ENCODE measurements around the gene DTD1.
"Not testable (repeated sequence)": the region's sequence is repeated elsewhere in the genome, so short reads cannot be mapped to it uniquely, and the experiment has no call there.

The DTD1 gene

GRCh38 chr20:18774207-18774606 is 186.4 kb downstream of the DTD1 start:
- in situ Hi-C loops (cut with HindIII; ENCODE audit: low sequenced_read_pairs) = no loop called here
- no peak overlapping the region for H3K4me3 ChIP-seq (ENCODE audit: low read depth, low read length)
- DNase-seq (ENCODE audit: low read depth) = no peak
- TF ChIP-seq, protein P1, sequence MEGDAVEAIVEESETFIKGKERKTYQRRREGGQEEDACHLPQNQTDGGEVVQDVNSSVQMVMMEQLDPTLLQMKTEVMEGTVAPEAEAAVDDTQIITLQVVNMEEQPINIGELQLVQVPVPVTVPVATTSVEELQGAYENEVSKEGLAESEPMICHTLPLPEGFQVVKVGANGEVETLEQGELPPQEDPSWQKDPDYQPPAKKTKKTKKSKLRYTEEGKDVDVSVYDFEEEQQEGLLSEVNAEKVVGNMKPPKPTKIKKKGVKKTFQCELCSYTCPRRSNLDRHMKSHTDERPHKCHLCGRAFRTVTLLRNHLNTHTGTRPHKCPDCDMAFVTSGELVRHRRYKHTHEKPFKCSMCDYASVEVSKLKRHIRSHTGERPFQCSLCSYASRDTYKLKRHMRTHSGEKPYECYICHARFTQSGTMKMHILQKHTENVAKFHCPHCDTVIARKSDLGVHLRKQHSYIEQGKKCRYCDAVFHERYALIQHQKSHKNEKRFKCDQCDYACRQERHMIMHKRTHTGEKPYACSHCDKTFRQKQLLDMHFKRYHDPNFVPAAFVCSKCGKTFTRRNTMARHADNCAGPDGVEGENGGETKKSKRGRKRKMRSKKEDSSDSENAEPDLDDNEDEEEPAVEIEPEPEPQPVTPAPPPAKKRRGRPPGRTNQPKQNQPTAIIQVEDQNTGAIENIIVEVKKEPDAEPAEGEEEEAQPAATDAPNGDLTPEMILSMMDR (IDR thresholded peaks at IDR 0.05; ENCODE audit: low read depth, low read length, missing control alignments) = no peak

GRCh38 chr20:18775633-18776032 is 187.8 kb downstream of the DTD1 start:
- H3K4me3 ChIP-seq (ENCODE audit: low read depth, low read length) = no peak overlapping the region
- DNase-seq (ENCODE audit: low read depth) = no peak
- in situ Hi-C loops (cut with HindIII; ENCODE audit: low sequenced_read_pairs) = no loop called here
- TF ChIP-seq, protein P1 (IDR thresholded peaks at IDR 0.05; ENCODE audit: low read depth, low read length, missing control alignments) = no peak

- in situ Hi-C loops (cut with HindIII; ENCODE audit: low sequenced_read_pairs) = no loop called here
- TF ChIP-seq, protein P1 (IDR thresholded peaks at IDR 0.05; ENCODE audit: low read depth, low read length, missing control alignments) = no peak
- no peak for DNase-seq (ENCODE audit: low read depth)
- no peak overlapping the region for H3K4me3 ChIP-seq (ENCODE audit: low read depth, low read length)
Observed at GRCh38 chr20:18778690-18779392, 191.0 kb downstream of the DTD1 start.

DNA sequence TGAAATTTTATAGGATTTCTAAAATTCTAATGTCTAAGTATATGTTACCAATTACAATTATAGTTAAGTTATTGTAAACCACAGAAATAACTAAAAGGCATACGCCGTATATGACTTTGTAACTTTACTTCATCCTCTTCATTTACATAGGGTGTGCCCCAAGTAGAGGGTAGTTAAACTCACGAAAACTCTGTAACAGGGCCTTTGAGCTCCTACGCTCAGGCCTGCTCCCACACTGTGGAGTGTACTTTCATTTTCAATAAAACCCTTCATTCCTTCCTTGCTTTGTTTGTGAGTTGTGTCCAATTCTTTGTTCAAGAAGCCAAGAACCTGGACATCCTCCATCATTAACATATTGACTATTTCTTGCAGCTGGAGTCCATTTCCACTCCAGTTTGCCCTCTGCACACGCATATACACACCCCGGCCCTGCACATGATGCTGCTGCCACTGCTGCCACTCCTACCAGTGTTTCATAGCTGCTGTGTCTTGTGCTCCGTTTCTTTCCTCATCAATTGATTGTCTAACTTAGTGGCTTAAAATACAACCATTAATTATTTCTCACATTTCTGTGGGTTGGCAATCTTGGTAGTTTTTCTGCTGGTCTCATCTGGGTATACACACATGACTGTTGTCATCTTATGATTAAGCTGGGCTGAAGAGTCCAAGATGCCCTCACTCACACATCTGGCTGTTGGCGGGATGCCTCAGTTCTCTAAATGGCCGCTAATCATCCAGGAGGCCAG is 192.7 kb downstream of the DTD1 start:
- in situ Hi-C loops (cut with HindIII; ENCODE audit: low sequenced_read_pairs) = no loop called here
- DNase-seq (ENCODE audit: low read depth) = no peak
- TF ChIP-seq, protein P1 (IDR thresholded peaks at IDR 0.05; ENCODE audit: low read depth, low read length, missing control alignments) = no peak
- H3K4me3 ChIP-seq (ENCODE audit: low read depth, low read length) = no peak overlapping the region

DNA sequence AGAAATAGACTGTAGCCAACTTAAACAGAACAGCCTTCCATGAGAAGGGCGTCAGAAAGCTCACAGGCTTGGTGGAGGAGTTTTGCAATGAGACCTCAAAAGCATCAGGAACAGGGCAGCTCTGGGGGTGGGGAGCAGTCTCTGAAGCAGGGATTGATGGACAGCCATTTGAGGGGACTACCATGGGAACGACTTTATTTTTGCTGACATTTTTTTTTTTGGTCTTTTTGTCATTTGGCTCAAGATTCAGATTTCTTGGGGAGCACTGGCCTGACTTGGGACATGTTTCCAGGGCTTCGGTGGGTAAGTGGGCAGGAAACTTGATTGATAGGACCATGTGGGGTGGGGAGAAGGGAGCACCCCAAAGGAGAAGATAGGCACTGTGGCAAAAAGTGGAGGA is 193.7 kb downstream of the DTD1 start:
- no peak for DNase-seq (ENCODE audit: low read depth)
- in situ Hi-C loops (cut with HindIII; ENCODE audit: low sequenced_read_pairs) = no loop called here
- no peak overlapping the region for H3K4me3 ChIP-seq (ENCODE audit: low read depth, low read length)
- TF ChIP-seq, protein P1 (IDR thresholded peaks at IDR 0.05; ENCODE audit: low read depth, low read length, missing control alignments) = no peak

GRCh38 chr20:18783385-18783959 is 195.6 kb downstream of the DTD1 start:
- DNase-seq (ENCODE audit: low read depth) = no peak
- in situ Hi-C loops (cut with HindIII; ENCODE audit: low sequenced_read_pairs) = no loop called here

DNA sequence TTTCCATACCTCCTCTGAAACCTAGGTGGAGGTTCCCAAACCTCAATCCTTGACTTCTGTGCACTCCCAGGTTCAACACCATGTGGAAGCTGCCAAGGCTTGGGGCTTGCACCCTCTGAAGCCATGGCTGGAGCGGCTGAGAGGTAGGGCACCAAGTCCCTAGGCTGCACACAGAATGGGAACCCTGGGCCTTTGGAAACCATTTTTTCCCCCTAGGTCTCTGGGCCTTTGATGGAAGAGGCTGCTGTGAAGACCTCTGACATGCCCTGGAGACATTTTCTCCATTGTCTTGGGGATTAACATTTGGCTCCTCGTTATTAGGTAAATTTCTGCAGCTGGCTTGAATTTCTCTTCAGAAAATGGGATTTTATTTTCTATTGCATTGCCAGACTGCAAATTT is 199.2 kb downstream of the DTD1 start:
- DNase-seq (ENCODE audit: low read depth); H3K4me3 ChIP-seq (ENCODE audit: low read depth, low read length); in situ Hi-C loops (cut with HindIII; ENCODE audit: low sequenced_read_pairs): not testable (repeated sequence)

More at GRCh38 chr20:18783385-18783959, 195.6 kb downstream of the DTD1 start:
- TF ChIP-seq, protein P1 (IDR thresholded peaks at IDR 0.05; ENCODE audit: low read depth, low read length, missing control alignments) = no peak
- H3K4me3 ChIP-seq (ENCODE audit: low read depth, low read length) = no peak overlapping the region
